Measurements from ENCODE around the gene SEC14L1. TPM values are rescaled to one million over a fixed set of nuclear protein-coding genes. Genes with fewer than 3 reads are reported as not detected.

SEC14L1 gene
- polyA plus RNA-seq, 3 donors: 90.9 to 112 (median 95.6) TPM

DNA sequence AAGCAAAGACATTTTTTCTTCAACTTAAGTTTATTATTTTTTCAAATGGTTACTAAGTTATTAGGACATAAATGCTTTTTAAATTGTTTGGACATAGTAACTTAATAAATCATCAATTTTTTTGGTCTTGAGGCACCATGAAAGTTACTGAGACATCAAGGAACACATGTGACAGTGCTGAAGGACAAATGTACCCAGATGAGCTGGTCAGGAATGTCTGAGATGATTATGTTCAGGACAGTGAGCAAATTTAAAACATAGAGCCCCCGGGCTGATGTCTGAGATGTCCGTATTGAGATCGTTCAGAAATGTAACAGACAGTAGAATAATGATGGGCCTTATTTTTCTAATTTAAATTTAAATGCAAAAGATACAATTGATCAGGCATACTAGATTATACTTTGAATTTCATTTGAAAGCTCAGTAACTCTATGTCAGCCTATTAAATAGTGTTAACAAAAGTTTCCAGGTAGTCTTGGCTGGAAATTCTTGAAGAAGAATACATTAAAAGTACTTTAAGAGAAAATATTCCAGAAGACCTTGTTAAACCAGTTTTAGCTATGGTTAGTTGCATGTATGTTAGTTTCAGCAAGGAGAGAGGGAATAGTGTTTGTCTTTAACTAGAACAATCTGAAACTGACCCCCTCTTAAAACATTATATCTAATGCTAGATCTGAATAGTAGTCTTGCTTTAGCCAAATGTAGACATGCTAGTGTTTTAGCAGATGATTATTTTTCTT lies 36.4 kb downstream of the SEC14L1 start:
- no peak for DNase-seq (ENCODE audit: extremely low read depth in 1 of 11, low read depth in 9 of 11, low spot score in 4 of 11)

DNA sequence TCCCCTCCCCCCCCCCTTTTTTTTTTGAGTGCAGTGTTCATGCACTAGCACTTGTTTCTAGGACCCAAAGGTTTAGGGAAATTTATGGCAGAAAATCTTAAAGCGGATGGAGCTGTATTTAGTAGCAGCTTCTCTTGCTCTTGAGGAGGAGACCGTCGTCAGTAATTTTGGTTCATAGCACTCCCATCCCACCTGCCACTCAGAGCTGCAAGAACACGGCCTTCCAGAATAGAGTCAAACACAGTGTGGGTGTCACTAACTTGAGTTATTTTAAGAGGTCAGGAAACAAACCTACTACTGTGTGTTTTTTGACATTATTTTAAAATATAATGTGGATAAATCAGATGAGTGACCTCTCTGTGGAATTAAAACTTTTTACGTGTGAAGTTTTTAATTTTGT lies 37.3 kb downstream of the SEC14L1 start:
- no peak for DNase-seq (ENCODE audit: extremely low read depth in 1 of 11, low read depth in 9 of 11, low spot score in 4 of 11)

DNA sequence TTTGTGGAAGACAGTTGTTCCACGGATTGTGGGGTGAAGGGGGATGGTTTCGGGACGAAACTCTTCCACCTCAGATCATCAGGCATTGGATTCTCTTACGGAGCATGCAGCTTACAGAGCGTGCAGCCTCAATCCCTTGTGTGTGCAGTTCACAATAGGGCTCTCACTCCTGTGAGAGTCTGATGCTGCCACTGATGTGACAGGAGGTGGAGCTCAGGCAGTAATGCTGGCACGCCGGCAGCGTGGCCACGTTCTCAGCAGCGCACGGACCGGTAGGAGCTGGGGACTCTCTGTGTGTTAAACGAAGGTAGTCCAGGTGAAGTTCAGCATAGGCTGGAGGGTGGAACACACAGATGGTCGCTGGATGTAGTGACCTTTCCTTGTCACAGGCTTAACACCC lies 37.8 kb downstream of the SEC14L1 start:
- DNase-seq (ENCODE audit: extremely low read depth in 1 of 11, low read depth in 9 of 11, low spot score in 4 of 11): no peak

DNA sequence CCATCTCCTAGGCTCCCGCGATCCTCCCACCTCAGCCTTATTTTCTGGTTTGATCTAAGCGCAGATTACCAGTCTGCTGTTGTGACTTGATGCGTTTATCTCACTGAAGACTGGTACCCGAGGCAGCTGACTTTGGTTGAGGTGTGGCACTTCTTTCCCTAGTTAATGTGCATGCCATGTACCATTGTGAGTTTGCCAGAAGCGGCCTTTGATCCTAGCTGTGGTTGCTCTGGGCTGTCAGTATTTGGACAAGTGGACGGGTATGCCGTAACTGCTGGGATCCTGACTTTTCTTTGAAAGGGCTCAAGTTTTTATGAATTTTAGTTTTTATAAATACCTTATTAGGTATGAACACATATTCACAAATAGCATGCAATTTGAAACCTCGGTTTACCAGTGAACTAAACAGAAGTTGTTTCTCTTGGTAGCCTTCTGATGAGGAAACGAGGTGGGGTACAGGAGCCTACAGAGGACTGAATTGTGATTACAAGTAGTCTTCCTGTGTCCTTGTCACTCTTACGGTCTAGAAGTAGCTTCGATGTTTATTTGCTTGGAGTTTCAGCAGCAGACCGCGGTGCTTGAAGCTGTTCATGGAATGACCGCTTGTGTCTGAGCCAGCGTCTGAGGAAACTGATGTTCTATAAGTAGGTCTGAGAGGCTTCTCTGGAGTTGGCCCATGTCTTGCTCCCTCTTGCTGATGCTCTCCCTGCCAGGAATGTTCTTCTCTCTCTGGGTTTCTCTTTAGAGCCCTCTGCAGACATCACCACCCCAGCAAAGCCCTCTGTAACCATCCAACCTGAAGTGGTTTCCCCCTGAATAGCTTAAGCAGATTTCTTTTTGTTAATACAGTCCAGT lies 40.0 kb downstream of the SEC14L1 start:
- DNase-seq (ENCODE audit: extremely low read depth in 1 of 11, low read depth in 9 of 11, low spot score in 4 of 11): no peak

DNA sequence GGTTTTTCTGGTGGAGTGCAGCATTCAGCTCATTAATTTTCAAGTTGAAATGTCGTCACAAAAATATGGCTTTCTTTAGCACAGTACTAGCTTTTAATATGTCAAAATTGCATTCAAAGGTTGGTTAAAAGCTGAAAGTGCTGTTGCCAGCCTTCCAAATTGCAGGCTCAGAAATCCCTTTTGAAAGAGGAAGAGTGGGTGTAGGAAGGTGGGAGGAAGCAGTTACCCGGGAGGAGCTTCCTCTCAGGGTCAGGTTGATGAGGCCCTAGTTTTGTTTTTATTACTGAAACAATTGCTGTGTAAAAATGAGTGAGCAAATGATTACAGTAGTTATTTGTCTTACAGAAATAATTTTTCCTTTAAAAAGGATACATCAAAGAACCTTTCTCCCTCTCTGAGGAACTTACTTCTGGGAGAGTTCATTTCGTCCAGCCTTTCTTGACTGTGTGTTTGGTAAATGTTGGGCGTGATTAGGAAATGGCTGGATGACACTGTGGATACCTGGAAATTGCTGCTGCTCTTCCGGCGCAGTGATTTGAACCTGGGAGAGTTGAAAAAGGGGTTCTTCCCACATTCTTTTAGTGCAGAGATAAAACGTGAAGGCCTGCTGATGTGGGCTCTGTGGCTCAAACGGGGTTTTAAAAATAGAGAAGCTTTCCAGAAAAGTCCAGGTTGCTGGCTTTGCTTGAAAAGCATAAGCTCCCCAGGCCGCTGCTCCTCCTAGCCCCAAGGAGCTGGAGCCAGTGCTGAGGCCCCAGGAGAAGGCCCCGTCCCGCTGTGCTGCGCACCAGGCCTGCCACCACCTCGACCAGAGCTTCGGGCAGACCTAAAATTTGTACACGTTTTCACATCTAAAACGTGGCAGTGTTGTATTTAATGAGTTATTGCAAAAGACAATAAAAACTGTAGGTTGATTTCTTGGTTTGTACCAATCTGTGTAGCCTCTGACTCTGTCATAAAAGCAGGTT lies 41.7 kb downstream of the SEC14L1 start:
- DNase-seq (ENCODE audit: extremely low read depth in 1 of 11, low read depth in 9 of 11, low spot score in 4 of 11): no peak

DNA sequence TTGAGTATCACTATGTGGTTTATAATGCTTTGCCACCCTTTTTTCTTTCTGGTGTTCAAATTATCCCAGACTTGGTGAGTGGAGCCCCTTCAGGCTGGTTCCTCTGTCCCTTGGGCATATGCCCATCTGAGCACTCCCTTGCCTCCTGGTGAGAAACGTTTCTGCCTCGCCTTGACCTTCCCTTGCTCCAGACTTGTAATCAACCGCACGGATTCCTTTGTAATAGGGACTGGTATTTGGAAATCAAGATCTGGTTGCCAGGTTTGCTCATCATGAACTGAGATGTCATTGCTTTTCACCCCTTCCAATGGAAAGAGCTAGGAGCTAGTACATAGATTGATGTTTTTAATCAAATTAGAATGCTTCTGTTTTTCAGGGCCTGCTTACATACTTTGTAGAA lies 43.7 kb downstream of the SEC14L1 start:
- no peak for DNase-seq (ENCODE audit: extremely low read depth in 1 of 11, low read depth in 9 of 11, low spot score in 4 of 11)

DNA sequence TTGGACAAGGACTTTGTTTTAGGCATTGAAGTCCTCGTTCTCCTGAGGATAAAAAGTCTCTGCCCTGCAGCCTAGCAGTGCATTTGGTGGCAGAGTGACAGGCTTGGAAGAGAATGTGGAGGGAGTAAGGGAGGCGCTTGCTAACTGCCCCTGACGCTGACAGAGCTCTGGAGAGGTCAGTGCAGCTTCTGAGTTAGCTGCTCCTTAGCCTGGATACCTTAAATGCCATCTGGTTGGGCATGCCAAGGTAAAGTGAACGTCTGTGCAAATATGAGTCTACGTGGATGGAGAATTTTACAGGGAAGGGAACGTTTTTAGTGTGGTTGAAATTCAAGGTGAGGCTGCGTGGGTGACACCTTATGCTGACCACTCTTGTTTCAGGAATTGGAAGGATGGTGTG lies 44.4 kb downstream of the SEC14L1 start:
- DNase-seq (ENCODE audit: extremely low read depth in 1 of 11, low read depth in 9 of 11, low spot score in 4 of 11): no peak

DNA sequence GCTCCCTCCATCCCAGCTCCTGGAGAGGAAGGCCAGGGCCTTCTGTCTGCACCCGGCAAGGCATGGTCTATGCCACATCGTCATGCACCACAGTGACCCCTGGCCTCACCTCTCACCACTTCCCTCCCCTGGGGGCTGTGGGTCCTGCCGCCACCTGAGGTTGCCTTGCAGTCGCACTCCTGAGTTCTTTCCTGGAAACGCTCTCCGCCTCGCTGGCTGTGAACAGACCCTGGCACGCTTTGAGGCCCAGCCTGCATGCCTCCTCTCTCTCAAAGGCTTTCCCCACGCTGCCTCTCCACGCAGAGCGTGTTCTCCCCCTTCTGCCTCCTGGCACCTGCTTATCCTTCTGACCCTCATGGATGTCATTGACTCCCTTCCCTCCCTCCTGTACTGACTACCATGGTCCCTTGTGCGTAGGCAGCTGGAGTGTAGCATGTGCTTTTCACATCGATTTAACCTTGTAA lies 45.4 kb downstream of the SEC14L1 start:
- DNase-seq (ENCODE audit: extremely low read depth in 1 of 11, low read depth in 9 of 11, low spot score in 4 of 11): no peak

DNA sequence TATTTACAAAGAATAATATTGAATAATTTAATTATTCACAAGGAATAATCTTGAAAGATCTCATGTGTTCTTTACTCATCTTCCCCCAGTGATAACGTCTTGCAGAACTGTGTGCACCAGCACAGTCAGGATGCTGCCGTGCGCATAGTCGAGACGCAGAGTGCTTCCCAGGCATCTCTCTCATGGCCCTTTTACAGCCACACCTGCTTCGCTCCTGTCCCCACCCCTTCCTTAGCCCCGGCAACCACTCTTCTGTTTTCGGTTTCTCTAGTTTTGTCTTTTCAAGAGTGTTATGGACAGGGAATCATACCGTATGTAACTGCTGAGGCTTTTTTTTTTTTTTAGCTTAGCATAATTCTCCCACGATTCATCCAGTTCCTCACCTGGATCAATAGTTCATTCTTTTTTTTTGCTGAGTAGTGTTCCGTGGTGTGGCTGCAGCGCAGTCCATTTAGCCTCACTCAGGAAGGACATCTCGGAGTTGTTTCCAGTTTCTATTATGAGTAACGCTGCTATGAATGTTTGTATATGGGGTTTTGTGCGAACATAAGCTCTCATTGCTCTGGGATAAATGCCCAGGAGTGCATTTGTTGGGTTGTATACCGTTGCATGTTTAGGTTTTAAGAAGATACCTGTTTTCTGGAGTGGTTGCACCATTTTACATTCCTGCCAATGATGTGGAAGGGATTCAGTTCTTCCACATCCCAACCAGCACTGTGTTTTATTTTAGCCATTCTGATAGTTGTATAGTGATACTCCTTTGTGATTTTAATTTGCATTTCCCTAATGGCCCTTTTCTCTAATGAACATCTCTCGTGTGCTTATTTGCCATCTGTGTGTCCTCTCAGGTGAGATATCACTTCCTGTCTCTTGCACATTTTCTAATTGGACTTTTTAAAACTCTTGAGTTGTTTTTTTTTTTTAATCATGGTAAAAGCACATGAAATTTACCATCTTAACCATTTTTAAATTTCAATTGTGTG lies 47.6 kb downstream of the SEC14L1 start:
- no peak for DNase-seq (ENCODE audit: extremely low read depth in 1 of 11, low read depth in 9 of 11, low spot score in 4 of 11)

DNA sequence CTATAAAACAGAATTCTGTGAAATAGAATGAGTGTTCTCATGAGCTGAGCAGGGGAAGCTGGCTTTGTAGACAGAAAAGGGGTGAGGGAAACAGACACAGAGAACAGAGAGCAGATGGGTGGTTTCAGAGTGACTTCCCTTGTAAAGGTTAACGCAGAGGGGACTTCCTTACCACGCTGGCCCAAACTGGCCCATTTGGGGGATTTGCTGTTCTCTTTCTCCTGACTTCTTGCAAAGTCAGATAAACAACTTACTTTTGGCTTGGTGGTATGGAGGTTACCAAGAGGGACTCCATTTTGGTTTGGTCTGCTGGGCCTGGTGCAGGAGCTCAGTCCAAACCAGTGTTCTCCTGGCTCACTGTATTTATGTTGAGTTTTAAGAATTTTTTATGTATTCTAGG lies 48.4 kb downstream of the SEC14L1 start:
- no peak for DNase-seq (ENCODE audit: extremely low read depth in 1 of 11, low read depth in 9 of 11, low spot score in 4 of 11)

DNA sequence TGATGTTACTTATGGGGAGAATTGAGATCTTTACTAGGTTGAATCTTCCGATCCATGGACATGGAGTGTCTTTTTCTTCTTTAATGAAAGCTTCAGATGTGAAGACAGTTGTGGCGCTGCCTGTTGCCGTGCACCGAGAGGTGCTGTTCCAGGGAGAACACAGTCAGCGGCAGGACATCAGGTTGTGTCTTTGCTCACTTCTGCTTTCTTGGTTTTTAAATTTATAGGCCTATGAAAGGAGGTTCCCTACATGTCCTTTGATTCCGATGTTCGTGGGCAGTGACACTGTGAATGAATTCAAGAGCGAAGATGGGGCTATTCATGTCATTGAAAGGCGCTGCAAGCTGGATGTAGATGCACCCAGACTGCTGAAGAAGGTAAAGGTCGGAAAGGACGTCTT lies 49.8 kb downstream of the SEC14L1 start:
- no peak for DNase-seq (ENCODE audit: extremely low read depth in 1 of 11, low read depth in 9 of 11, low spot score in 4 of 11)

DNA sequence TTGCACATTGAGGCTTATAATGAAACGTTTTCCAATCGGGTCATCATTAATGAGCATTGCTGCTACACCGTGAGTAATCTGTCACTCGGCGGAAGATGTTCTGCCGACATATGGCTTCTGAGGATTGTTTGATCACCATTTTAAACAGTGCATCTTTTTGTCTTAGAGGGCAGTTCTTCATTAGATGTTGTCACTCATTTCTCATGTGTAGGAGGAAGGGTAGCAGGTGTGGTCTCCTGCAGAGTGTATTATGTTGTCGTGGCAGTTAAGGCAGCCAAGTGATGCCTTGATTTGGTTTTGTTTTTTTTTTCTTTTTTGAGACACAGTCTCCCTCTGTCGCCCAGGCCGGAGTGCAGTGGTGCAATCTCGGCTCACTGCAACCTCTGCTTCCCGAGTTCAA lies 50.5 kb downstream of the SEC14L1 start:
- DNase-seq (ENCODE audit: extremely low read depth in 1 of 11, low read depth in 9 of 11, low spot score in 4 of 11): no peak

DNA sequence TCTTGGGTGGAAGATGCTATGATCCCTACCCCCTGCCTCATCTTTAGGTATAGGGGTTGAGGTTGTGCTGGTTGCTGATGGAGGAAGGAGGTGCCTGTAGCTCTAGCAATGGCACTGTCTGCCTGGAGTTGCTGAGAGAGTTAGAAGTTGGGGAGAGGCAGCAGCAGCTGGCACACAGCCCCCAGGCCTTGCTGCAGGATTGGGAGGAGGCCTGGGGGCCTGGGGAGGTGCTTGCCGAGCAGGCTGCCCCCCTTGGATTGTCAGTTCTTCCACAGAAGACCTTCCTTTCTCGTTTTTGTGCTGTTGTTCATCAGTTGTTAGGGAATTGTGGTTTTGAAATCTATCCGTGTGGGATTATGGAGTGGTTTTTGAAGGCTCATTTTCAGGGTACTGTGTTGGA lies 52.9 kb downstream of the SEC14L1 start:
- DNase-seq (ENCODE audit: extremely low read depth in 1 of 11, low read depth in 9 of 11, low spot score in 4 of 11): no peak

DNA sequence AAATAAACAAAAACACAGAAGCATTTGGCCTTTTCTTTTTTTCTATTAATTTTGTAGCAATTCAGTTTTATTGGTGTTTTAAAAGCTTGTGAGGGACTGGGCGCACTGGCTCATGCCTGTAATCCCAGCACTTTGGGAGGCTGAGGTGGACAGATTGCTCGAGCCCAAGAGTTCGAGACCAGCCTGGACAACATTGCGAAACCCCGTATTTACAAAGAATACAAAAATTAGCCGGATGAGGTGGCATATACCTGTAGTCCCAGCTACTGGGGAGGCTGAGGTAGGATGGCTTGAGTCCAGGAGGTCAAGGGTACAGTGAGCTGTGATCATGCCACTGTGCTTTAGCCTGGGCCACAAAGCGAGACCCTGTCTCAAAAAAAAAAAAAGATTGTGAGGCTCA lies 53.4 kb downstream of the SEC14L1 start:
- no peak for DNase-seq (ENCODE audit: extremely low read depth in 1 of 11, low read depth in 9 of 11, low spot score in 4 of 11)

DNA sequence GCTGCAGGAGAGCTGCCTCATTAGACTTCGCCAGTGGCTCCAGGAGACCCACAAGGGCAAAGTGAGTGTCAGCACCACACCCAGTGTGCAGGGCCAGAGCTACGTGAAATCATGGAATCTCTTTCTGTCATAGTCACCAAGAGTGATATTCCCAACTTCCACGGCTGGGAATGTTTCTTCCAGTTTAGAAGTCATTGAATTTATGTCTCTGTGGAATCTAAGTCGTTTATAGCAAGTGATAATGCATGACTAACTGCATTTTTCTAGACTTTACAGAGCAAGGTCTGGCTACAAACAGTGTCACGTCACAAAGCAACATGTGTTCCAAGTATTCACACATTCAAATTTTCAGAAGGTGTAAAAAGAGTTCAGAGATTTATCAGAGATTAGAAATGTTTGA lies 55.5 kb downstream of the SEC14L1 start:
- DNase-seq (ENCODE audit: extremely low read depth in 1 of 11, low read depth in 9 of 11, low spot score in 4 of 11): no peak

DNA sequence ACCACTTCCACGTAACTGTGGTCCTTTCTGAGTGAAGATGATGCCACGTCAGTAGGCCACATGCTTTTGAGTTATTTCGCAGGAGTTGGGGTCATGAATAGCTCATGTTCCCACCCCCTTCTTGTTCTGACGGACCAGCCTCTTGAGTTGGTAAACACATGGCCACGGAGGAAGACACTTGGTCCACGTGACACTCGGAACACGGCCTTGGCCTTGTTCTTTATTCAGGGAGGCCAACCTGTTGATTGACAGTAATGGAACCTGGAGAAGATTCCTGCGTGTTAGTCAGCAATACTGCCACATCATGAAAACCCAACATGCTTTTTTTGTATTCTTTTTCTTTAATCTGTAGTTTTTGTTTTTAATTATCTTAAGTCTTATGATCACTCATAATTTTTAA lies 56.3 kb downstream of the SEC14L1 start:
- DNase-seq (ENCODE audit: extremely low read depth in 1 of 11, low read depth in 9 of 11, low spot score in 4 of 11): no peak

DNA sequence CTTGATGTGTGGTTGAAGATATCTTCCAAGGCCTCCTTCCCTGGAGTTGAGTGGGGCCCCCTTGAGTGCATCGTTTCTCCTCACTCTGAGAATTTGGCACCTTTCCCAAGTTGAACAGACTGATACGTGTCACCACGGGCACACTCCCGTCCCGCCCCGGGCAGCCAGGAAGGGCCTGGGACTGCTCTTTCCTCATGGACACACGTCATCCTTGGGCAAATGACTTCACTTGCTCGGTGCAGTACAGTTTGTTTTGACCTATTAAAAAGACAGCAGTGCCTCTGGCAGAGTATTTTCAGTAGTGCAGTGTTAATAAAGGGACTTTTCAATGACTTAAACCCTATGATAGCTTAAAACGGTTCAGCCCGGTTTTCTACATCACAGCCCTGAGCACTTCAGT lies 59.9 kb downstream of the SEC14L1 start:
- no peak for DNase-seq (ENCODE audit: extremely low read depth in 1 of 11, low read depth in 9 of 11, low spot score in 4 of 11)

DNA sequence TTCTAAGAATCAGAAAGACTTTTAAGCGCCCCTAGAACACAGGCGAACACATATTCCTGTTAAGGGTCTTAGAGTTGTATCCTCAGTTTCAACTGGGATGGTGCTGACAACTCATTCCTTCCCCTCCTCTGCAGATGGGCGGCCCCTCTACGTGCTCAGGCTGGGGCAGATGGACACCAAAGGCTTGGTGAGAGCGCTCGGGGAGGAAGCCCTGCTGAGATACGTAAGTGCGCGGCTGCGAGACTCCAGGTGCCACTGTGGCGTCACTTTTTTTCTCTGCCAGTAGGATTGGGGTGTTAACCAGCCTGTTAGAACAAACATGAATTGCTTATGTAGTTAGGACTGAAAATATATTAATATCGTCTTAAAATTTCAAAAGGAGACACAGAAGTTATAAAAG lies 62.7 kb downstream of the SEC14L1 start:
- no peak for DNase-seq (ENCODE audit: extremely low read depth in 1 of 11, low read depth in 9 of 11, low spot score in 4 of 11)

All from renal cortex interstitium (tissue), 11 donors.